ENCODE measurements around the gene MMAB. TPM values are rescaled to one million over a fixed set of nuclear protein-coding genes. Genes with fewer than 3 reads are reported as not detected.

Gene MMAB
- total and polyA plus RNA-seq, 2 of the 13 experiments (the other 11 are each of a cell fraction or from before 2014, with no cell fraction given): 26.1 to 77.3 TPM

DNA sequence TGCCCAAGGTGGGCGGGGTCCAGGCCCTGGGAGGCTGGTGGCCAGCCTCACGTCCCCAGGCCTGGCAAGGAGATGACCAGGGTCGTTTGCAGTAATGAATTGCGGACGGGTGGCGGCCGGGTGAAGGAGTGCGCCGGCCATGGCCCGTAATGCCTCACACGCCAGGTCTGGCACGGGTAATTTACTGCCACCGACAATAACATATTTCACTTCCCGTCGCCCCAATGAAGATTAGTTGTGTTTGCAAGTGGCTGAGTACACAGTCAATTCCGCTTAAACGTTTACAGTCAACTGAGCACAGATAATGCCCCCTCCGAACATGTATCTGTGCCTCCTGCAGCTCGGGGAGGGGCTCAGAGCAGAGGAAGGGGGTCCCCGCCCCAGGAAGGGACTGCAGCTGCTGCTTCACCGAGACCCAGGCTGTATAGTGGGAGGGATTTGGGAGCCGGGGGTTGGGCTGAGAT, 48.6 kb upstream of the MMAB start (continued):
- TF ChIP-seq AHDC1 (CRISPR knock-in tag; IDR thresholded peaks at IDR 0.05; ENCODE audit: borderline replicate concordance) (no peak), HNRNPL (IDR thresholded peaks at IDR 0.05; ENCODE audit: low read depth, low read length) (0 out of 2 replicates have a peak, but pooled peaks have one; percentile 32), SOX6 (IDR thresholded peaks at IDR 0.05) (no peak), SOX6 (CRISPR knock-in tag; IDR thresholded peaks at IDR 0.05) (no peak), SMARCC2 (IDR thresholded peaks at IDR 0.05) (no peak), SALL1 (CRISPR knock-in tag; IDR thresholded peaks at IDR 0.05) (peak; percentile 55; the same call in 1 of the 2 replicates), SIX1 (CRISPR knock-in tag; IDR thresholded peaks at IDR 0.05; ENCODE audit: borderline replicate concordance) (no peak), KIAA2018 (CRISPR knock-in tag; IDR thresholded peaks at IDR 0.05; ENCODE audit: borderline replicate concordance) (no peak)
- TF ChIP-seq, protein P1, sequence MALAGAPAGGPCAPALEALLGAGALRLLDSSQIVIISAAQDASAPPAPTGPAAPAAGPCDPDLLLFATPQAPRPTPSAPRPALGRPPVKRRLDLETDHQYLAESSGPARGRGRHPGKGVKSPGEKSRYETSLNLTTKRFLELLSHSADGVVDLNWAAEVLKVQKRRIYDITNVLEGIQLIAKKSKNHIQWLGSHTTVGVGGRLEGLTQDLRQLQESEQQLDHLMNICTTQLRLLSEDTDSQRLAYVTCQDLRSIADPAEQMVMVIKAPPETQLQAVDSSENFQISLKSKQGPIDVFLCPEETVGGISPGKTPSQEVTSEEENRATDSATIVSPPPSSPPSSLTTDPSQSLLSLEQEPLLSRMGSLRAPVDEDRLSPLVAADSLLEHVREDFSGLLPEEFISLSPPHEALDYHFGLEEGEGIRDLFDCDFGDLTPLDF (CRISPR knock-in tag; IDR thresholded peaks at IDR 0.05): no peak
- TF ChIP-seq, protein P2, sequence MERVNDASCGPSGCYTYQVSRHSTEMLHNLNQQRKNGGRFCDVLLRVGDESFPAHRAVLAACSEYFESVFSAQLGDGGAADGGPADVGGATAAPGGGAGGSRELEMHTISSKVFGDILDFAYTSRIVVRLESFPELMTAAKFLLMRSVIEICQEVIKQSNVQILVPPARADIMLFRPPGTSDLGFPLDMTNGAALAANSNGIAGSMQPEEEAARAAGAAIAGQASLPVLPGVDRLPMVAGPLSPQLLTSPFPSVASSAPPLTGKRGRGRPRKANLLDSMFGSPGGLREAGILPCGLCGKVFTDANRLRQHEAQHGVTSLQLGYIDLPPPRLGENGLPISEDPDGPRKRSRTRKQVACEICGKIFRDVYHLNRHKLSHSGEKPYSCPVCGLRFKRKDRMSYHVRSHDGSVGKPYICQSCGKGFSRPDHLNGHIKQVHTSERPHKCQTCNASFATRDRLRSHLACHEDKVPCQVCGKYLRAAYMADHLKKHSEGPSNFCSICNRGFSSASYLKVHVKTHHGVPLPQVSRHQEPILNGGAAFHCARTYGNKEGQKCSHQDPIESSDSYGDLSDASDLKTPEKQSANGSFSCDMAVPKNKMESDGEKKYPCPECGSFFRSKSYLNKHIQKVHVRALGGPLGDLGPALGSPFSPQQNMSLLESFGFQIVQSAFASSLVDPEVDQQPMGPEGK (CRISPR knock-in tag; IDR thresholded peaks at IDR 0.05): peak; percentile 18; the same call in 1 of the 2 replicates

All from HepG2 (cell line).